SH-SY5Y (cell line): ENCODE results near the gene FCN1.

Experiments
- GATA2 ChIP-seq: IDR thresholded peaks from 2 replicates; pipeline ENCODE4 v1.6.1; 2011; ENCODE audit warnings: mild to moderate bottlenecking, low read depth, low read length
- GATA3 ChIP-seq: IDR thresholded peaks from 2 replicates; pipeline ENCODE4 v1.6.1; 2011; ENCODE audit warnings: low read depth, mild to moderate bottlenecking, low read length, moderate library complexity

DNA sequence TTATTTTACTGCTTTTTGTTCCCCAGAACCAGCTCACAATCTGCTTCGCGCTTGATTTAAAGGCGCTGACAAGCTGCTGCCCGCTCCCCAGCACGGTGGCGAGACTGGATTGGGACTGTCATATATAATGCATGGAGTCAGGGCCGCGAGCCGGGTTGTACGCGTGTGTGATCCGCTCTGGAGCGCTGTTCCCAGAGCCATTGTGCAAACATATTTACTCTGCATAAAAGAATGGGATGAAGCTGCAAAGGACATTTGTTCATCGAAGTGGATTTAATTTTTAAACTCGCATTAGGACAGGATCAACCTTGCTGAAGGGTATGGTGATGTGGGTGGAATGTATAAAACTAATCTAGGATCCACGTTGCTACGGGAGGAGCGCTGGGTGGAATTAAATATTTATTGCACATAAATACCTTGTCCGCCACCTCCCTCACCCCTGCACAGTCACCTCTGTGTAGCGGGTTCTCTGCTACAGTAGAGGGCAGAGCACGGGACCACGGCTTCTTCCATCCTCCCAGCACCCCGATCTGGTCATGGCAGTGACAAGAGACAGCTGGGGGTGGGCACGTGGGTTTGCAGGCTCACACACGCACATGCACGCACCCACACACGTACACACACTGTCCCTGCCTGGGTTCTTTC lies 18.1 kb upstream of the FCN1 start:
- TF ChIP-seq GATA2: no peak
- no peak for TF ChIP-seq GATA3
